Effector memory CD4-positive, alpha-beta T cell (primary cell): ENCODE results near the gene P4HA1.
"Not testable (repeated sequence)": the region's sequence is repeated elsewhere in the genome, so short reads cannot be mapped to it uniquely, and the experiment has no call there.

Source experiments
- DNase-seq, 3 donors: peaks; one replicate each; pipeline ENCODE4 v3.0.0-alpha.2; 2020
- H3K27ac ChIP-seq: 2 replicates; pipeline ENCODE4 v1.7.0; 2013; ENCODE audit warnings: mild to moderate bottlenecking, low read length, moderate library complexity; ENCODE audit not compliant: insufficient read depth, poor library complexity, severe bottlenecking
- H3K27me3 ChIP-seq: replicated peaks from 2 replicates; pipeline ENCODE4 v1.7.0; 2013; ENCODE audit warnings: mild to moderate bottlenecking, low read length; ENCODE audit not compliant: insufficient read depth, control insufficient read depth, poor library complexity, severe bottlenecking
- H3K36me3 ChIP-seq: 2 replicates; pipeline ENCODE4 v1.7.0; 2013; ENCODE audit warnings: mild to moderate bottlenecking, low read length, moderate library complexity; ENCODE audit not compliant: control insufficient read depth, insufficient read depth
- H3K4me1 ChIP-seq: 2 replicates; pipeline ENCODE4 v1.7.0; 2013; ENCODE audit warnings: low read length, mild to moderate bottlenecking; ENCODE audit not compliant: control insufficient read depth, insufficient read depth, poor library complexity, severe bottlenecking
- H3K4me3 ChIP-seq: 2 replicates; pipeline ENCODE4 v1.7.0; 2013; ENCODE audit warnings: low read length, low read depth, mild to moderate bottlenecking; ENCODE audit not compliant: insufficient read depth, poor library complexity, severe bottlenecking
- H3K9me3 ChIP-seq: 2 replicates; pipeline ENCODE4 v1.7.0; 2013; ENCODE audit warnings: mild to moderate bottlenecking, low read length, moderate library complexity; ENCODE audit not compliant: control insufficient read depth

P4HA1 gene

DNA sequence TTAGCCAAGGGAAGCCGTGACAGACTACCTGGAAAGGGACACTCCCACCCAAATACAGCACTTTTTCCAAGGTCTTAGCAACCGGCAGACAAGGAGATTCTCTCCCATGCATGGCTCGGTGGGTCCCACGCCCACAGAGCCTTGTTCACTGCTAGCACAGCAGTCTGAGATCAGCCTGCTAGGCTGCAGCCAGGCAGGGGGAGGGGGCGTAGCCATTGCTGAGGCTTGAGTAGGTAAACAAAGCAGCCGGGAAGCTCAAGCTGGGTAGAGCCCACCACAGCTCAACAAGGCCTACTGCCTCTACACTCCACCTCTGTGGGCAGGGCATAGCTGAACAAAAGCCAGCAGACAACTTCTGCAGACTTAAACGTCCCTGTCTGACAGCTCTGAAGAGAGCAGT, 106.9 kb downstream of the P4HA1 start:
- H3K27ac ChIP-seq, H3K36me3 ChIP-seq, H3K9me3 ChIP-seq, DNase-seq, H3K27me3 ChIP-seq, H3K4me3 ChIP-seq, H3K4me1 ChIP-seq: not testable (repeated sequence)

DNA sequence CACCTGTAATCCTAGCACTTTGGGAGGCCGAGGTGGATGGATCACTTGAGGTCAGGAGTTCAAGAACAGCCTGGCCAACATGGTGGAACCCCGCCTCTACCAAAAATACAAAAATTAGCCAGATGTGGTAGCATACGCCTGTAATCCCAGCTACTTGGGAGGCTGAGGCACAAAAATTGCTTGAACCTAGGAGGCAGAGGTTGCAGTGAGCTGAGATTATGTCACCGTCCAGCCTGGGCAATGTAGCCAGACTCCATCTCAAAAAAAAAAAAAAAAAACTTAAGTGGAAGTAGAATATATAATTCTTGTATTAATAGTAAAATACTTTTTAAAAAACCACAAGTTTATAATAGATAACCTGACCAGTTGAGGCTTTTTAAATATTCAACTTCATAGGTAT, 112.0 kb downstream of the P4HA1 start:
- not testable (repeated sequence) for H3K27ac ChIP-seq, H3K9me3 ChIP-seq, DNase-seq, H3K4me3 ChIP-seq, H3K4me1 ChIP-seq, H3K27me3 ChIP-seq, H3K36me3 ChIP-seq

DNA sequence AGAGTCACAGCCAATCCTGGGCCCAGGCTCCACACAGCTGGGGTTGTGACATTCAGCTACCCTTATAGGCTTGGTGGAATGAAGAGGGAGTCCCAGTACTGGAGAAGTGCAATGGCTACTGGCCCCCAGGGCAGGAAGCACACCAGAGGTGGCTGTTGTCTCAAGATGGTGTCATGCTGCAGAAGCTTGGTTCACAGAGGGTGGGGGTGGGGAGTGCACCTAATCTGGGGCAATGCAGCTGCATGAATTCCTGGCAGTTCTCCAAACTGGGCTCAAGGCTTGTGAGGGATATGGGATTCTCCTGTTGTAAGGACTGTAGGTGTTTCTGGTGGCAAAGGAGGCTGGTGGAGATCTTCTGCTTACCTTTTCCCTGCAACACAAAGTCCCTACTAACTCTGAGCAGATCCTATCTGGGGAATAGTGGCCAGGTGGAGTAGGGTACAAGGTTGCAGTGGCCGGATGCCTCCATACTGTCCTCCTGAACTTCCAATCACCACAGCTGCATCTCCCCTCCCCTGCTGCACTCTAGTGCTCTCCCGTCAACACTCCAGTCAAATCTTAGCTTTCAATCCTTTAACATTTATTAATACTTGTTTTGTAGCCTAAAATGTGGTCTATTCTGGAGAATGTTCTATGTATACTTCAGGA, 114.7 kb downstream of the P4HA1 start:
- Histone ChIP-seq H3K9me3 (peaks cover 18% of the 10 kb centered on the region), H3K4me1 (no peaks in the 10 kb centered on the region), H3K27ac (no peak overlapping the region), H3K4me3 (no peak overlapping the region), H3K27me3 (peaks cover 3% of the 10 kb centered on the region), H3K36me3 (no peaks in the 10 kb centered on the region)
- DNase-seq = no peak

DNA sequence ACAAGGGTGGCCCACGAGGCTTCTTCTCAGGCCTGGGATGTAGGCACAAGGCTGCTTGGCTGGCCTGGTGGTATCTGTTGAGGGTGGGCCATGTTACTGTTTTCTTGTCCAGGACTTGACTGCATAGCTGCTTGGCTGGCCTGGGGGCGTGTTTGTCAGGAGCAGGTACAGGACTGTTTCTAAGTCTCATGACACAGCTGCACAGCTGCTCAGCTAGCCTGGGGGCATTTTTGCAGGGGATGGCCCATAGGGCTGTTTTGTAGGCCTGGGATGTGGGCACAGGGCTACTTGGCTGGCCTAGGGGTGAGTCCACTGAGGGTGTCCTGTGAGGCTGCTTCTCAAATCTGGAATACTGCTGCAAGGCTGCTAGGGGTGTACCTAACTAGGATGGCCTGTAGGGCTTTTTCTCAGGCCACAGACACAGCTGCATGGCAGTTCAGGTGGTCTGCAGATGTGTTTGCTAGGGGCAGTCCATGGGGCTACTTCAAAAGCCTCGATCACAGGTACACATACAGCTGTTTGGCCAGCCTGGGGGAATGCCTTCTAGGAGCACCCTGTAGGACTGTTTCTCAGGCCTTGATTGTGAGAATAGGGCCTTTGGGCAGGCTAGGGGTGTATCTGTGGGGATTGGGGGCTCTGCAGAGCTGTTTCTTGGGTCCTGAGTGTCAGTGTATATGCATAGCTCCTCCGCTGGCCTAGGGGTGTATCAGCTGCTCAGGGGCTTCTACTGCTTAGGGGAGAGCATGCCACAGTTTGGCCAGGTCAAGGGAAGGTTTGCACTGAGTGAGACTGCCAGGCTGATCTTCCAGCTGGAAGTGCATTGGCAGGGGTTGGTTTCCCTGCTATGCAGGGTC, 115.4 kb downstream of the P4HA1 start:
- no peak for DNase-seq
- no peak overlapping the region for H3K4me3 ChIP-seq
- H3K27me3 ChIP-seq = peaks cover 3% of the 10 kb centered on the region
- no peaks in the 10 kb centered on the region for H3K36me3 ChIP-seq
- no peaks in the 10 kb centered on the region for H3K4me1 ChIP-seq
- H3K9me3 ChIP-seq = peaks cover 18% of the 10 kb centered on the region
- H3K27ac ChIP-seq = no peak overlapping the region

DNA sequence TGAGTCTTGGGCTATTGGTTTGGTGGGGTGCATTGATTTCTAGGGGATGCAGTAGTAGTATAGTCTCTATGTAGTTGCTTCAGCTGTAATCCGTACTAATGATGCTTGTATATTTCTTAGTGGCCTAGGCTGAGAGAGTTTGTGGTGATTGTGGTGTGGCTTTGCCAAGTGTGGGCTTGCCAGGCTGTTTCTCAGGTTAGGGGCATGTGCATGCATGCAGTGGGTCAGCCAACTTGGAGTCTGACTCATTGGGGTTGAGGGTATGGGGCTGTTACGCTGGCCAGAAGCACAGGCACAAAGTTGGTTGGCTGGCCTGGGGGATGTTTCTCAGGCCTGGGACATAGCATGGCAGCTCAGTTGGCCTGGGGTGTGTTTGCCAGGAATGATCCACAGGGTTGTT, 116.3 kb downstream of the P4HA1 start:
- H3K9me3 ChIP-seq = peaks cover 18% of the 10 kb centered on the region
- H3K27ac ChIP-seq = no peak overlapping the region
- H3K27me3 ChIP-seq = peaks cover 3% of the 10 kb centered on the region
- no peaks in the 10 kb centered on the region for H3K36me3 ChIP-seq
- H3K4me1 ChIP-seq = no peaks in the 10 kb centered on the region
- no peak overlapping the region for H3K4me3 ChIP-seq
- no peak for DNase-seq

DNA sequence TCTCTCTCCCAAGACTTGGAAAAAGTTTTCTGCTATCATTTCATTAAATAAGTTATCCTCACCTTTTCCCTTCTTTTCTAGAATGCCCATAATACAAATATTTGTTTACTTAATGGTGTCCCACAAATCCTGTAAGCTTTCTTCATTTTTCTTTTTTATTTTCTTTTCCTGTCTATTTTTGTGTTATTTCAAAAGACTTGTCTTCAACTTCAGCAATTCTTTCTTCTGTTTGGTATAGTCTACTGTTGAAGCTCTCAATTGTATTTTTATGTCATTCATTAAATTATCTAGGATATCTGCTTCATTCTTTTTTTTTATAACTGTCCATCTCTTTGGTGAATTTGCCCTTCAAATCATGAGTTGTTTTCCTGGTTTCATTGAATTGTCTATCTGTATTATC, 117.0 kb downstream of the P4HA1 start:
- H3K27ac ChIP-seq = no peak overlapping the region
- no peaks in the 10 kb centered on the region for H3K36me3 ChIP-seq
- no peak overlapping the region for H3K4me3 ChIP-seq
- peaks cover 18% of the 10 kb centered on the region for H3K9me3 ChIP-seq
- no peaks in the 10 kb centered on the region for H3K4me1 ChIP-seq
- DNase-seq = no peak
- peaks cover 3% of the 10 kb centered on the region for H3K27me3 ChIP-seq

DNA sequence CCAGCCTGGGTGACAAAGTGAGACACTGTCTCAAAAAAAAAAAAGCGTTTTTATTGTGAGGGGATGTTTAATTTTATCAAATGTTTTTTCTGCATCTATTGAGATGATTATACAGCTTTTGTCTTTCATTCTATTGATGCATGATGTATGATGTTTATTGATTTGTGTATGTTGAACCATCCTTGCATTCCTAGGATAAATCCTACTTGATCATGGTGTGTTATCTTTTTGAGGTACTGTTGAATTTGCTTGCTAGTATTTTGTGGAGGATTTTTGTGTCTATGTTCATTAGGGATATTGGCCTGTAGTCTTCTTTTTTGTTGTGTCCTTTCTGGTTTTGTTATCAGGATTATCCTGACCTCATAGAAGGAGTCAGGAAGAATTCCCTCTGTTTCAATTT, 119.8 kb downstream of the P4HA1 start:
- Histone ChIP-seq H3K4me3 (no peak overlapping the region), H3K9me3 (peaks cover 18% of the 10 kb centered on the region), H3K36me3 (no peaks in the 10 kb centered on the region), H3K4me1 (no peaks in the 10 kb centered on the region), H3K27me3 (no peaks in the 10 kb centered on the region), H3K27ac (no peak overlapping the region)
- DNase-seq = no peak
